Head of caudate nucleus (tissue), 42 donors: ENCODE data around the gene CCDC152.
"Not testable (repeated sequence)": the region's sequence is repeated elsewhere in the genome, so short reads cannot be mapped to it uniquely, and the experiment has no call there.

Experiments
- DNase-seq, 42 donors: peaks; one replicate each; pipeline versions ENCODE4 v3.0.0 to v3.0.0-alpha.2; 2020 to 2021; ENCODE audit warnings: mixed read lengths in 7 of 42
- intact Hi-C: fragments of 100-400 bp; cut with DNase I; formaldehyde crosslinking; loops from one replicate; pipeline ENCODE4 v1.15.0; 2022

The CCDC152 gene

DNA sequence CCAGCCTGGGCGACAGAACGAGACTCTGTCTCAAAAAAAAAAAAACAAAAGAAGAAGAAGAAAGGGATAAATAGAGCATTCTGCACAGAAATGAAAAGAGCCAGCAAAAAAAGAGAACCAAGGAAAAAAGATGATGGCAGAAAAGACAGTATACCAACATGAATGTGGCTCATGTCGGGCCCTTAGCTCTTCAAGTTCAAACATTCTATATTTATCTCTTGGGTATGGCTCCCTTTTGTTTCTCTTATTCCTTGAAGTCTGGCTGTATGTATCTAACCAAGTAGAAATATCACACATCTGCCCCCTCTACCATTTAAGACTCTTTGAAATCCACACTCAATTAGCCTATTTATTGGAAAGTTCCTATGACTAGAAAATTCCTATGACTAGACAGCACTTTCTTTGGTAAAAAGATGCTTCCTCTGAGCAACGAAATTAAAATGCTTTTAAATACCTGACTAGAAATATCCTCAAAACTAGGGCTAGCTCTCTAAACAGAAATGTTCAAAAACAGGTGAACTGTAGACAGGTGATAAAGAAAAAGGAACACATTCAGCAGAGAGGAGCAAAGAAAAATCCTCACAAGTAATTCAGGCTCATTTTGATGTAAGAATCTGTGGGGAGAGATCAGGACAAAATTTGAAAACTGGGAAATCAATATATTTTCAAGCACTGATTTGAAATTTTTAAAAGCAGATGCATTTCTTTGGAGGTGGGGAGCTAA lies 52.4 kb downstream of the CCDC152 start:
- intact Hi-C loops: loop anchor here (5.0 to 10.0 kb wide), 2 partner anchors 48 to 76 kb away; no protein-coding TSS in a partner anchor
- DNase-seq: no peak

DNA sequence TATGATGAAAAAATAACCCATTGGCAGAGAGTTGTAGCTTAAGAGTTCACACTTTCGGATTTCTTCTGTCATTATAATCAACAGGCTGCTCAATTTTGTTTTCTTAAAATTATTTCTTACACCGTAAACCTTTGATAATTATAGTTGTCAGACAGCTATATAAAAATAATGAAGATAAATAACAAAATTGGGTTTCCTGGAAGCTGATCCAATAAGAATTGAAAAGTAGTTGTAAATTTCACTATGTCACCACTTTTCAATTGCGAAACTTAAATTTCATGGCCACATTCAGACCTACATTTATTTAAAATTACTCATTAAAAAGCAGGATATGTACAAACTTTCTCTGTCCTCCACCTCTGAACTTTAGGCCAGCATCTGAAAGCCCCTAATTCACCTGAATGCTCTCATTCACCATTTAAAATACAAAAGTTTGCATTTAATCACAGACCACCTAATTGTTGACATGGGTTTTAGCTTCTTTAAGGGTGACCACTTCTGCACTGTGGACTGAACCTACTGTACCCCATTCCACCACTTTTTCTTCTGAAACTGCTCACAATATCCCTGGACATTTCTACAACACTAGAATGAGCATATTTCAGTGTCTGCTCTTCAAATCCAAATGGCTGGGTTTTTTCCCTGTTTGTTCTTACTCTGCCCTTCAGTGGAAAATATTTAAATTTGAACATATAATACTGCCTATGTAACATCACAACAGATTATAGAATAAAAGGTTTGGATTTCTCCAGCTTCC lies 54.4 kb downstream of the CCDC152 start:
- intact Hi-C loops: no loop called here
- no peak for DNase-seq

- intact Hi-C loops: no loop called here
- peak in 39 of 42 donors; percentile 22 to 86 (median 65) for DNase-seq
Measured at GRCh38 chr5:42811591-42812446, 55.2 kb downstream of the CCDC152 start, which contains the start of gene SELENOP. Gene SELENOP, minus strand, starts transcription at chr5:42811892. Its CDS starts 3,539 bp downstream, at chr5:42808353.

DNA sequence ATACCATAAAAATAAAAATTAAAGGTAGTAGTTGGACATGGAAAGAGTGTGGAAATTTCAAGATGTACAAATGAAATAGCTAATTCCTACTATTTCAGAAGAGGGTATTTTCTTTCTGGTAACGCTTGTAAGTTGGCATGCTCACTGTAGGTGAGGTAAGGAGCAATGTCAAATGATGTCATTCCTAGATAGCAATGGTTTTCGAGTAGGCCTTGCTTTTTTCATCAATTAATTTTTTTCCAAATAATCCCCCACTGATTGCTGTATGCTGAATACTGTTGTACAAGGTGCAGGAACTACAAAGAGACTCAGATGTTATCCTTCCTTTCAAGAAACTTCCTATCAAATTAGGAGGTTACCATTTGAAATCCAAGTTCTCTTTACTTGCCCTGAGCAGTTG lies 56.0 kb downstream of the CCDC152 start:
- no peak for DNase-seq
- intact Hi-C loops: no loop called here

- intact Hi-C loops: no loop called here
- DNase-seq: peak in 39 of 42 donors; percentile 18 to 78 (median 43)
Measured at GRCh38 chr5:42813533-42813932, 56.9 kb downstream of the CCDC152 start.

DNA sequence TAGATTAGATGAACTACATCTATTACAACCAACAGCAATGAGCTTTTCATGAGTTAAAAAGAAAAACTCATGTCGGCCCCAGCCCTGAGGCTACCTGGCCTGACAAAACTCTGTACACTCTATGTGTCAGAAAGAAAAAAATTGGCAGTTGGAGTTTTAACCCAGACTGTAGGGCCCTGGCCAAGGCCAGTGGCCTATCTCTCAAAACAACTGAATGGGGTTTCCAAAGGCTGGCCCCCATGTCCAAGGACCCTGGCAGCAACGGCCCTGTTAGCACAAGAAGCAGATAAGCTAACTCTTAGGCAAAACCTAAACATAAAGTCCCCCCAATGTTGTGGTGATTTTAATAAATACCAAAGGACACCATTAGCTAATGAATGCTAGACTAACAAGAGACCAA lies 59.9 kb downstream of the CCDC152 start:
- intact Hi-C loops, DNase-seq: not testable (repeated sequence)

GRCh38 chr5:42819745-42820144 lies 63.1 kb downstream of the CCDC152 start:
- intact Hi-C loops: no loop called here
- DNase-seq: no peak

- intact Hi-C loops: no loop called here
- DNase-seq: no peak
Measured at GRCh38 chr5:42822548-42822947, 65.9 kb downstream of the CCDC152 start.

DNA sequence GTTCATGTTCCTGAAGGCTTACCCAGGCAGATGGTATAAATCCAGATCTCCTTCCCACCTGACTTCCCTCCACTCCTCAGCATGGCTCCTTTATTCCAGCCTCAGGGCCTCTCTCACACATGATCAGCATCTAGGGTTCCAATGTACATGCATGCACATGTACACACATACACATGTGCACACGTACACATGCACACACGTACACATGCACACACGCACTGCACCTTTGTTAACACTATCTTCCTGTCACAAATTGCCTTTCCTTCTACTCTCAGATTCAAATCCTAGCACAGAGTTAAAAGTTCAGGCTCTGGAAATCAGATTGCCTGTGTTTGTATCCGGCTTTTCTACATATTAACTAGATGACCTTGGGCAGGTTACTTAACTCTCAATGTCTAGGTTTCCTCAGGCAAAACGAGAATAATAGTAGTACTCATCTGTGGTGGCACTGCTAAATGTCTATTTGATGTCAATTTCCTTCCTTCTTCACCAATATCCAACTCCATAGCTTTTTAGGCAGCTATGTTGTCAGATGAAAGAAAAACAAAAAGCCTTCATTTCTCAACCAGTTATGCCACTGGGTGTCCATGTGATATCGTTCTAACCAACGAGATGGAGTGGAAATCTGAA lies 67.8 kb downstream of the CCDC152 start:
- intact Hi-C loops: no loop called here
- DNase-seq: no peak

DNA sequence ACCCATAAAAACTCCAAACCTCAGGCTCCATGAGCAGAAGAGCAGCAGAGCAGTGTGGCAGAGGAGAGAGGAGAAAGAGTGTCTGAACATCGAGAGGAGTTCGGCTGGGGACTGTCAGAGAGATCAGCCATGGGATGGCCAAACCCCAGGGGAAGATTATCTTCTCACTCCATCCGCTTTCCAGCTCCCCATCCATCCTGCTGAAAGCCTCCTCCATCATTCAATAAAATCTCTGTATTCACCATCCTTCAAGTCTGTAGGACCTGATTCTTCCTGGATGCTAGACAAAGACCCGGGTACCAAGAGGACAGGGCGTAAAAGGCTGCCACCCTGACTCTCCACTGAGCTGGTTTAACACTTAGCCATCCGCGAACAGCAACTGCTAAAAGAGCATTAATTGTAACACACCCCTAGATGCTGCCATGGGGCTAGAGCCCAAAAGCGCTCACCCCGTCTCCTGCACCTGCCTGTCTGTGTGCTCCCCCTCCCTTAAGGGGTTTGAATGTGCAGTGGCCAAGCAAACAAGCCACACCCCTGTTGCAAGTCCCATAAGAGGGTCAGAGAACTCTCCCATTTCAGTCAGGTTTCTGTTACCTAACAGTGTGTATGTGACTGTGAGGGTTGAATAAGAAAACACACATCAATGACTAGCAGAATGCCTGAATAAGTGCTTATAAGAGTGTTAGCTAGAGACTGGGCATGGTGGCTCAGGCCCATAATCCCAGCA lies 69.0 kb downstream of the CCDC152 start:
- intact Hi-C loops: no loop called here
- DNase-seq: no peak

DNA sequence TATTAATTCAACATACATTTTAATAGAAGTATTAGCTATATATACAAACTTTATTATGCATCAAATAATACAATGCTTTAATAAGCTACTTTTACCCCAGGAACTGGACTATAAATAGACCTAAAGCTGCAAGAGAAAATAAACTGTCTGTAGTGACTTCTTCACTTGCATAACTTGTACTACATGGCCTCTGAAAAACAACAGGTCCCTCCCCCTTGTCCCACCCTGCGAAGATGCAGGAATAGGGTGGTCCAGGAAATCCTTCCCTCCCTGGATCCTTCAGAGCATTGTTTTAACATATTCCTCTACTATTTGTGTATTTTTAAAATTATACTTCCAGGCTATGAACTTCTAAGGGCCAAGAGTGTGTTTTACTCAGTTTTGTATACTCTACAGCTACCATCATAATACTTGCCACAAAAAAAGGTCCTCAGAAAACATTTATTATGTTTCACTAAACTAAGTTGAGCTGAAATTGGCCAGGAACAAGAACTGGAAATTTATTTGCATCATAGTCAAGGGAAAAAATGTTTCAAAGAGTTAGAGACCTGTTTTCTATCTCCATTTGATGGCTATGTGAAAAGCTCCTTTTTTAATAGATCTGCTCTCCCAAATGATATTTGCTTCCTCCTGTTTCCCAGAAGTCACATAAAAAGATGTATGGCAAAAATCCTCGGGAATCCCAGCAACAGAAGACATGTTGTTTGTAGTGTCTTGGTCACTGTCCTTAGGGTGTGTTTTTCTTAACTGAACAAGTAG lies 70.3 kb downstream of the CCDC152 start:
- DNase-seq: no peak
- intact Hi-C loops: no loop called here

DNA sequence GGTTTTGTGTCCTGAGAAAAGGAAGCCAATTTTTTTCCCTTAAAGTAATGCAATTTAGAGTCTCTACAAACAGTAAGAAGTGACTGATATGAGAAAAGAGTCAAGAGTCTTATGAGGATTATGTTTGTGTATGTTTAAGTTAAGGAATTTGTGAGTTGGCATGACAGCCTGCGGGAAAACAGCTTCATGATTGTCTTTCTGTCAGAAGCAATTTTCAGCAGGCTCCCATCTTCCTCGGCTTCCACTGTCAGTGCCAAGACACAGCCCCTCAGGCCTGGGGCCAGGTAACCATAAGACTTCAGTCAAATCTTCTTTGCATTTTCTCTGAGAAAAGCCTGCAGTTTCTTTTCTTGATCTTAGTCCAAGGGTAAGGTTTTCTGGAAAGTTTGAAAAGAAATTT lies 72.1 kb downstream of the CCDC152 start:
- DNase-seq: no peak
- intact Hi-C loops: no loop called here

DNA sequence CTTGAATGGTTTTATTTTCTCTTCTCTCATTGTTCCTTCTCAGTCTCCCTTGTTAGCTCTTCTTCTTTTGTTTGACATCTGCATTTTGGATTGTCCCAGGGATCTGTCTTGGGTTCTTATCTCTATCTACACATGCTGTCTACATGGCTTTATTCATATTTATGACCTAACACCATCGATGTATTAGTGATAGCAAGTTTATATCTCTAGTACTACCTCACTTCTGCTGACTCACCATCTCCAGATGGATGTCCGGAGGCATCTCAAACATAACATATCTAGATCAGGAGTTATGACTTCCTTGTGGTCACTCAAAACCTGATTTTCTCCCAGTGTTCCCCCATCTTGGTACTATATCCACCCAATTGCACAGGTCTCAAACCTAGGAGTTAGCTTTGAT lies 74.3 kb downstream of the CCDC152 start:
- intact Hi-C loops: no loop called here
- DNase-seq: no peak

DNA sequence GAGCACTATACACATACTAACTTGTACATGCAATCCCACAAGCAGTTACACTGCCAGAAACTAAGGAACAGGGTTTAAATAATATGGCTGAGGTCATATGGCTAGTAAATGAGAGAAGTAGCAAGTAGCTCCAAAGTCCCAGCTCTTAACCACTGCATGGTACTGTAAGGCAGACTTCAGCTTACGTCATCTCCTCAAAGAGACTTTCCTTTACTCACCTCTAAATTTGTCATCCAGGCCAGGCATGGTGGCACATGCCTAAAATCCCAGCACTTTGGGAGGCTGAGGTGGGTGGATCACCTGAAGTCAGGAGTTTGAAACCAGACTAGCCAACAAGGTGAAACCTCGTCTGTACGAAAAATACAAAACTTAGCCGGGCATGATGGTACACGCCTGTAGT lies 75.4 kb downstream of the CCDC152 start:
- intact Hi-C loops: no loop called here
- no peak for DNase-seq

DNA sequence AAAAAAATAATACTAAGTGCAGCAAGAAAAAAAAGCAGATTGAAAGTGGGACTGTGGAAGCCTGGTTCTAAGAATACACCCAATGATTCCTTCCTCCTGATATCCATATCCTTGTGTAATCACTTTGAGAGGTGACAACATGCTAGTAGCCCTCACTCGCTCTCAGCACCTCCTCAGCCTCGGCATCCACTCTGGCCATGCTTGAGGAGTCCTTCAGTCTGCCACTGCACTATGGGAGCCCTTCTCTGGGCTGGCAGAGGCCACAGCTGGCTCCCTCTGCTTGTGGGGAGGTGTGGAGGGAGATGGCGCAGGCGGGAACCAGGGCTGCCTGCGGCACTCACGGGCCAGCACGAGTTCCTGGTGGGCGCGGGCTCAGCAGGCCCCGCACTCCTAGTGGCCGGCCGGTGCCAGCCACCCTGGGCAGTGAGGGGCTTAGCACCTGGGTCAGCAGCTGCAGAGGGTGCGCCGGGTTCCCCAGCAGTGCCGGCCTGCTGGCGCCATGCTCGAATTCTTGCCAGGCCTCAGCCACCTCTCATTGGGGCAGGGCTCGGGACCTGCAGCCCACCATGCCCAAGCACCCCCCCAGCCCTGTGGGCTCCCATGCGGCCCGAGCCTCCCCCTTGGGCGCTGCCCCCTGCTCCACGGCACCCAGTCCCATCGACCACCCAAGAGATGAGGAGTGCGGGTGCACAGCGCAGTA lies 79.6 kb downstream of the CCDC152 start:
- intact Hi-C loops: no loop called here
- no peak for DNase-seq

GRCh38 chr5:42837601-42838000 lies 81.0 kb downstream of the CCDC152 start:
- intact Hi-C loops: no loop called here
- no peak for DNase-seq

DNA sequence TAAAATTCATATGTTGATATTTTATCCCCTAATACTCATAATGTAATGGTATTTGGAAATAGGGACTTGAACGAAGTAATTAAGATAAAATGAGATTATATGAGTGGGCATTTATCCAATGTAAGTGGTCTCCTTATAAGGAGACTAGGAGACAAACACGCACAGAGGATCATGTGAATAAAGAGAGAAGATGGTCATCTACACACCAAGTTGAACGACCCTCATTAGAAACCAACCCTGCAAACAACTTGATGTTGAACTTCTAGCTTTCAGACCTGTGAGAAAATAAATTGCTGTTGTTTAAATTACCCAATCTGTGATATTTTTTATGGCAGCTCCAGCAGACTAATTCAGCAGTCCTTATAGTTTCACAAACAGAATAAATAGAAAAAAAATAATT lies 82.6 kb downstream of the CCDC152 start:
- intact Hi-C loops: no loop called here
- DNase-seq: no peak
